ENCODE results near the gene C15orf62.

C15orf62 gene

GRCh38 chr15:40756938-40757337, 12.8 kb upstream of the C15orf62 start:
- no peak for DNase-seq

GRCh38 chr15:40759961-40760360, 9.8 kb upstream of the C15orf62 start:
- DNase-seq, result no peak

GRCh38 chr15:40762919-40763800, 6.6 kb upstream of the C15orf62 start:
- no peak for DNase-seq

- peak; percentile 77 for DNase-seq
Measured at GRCh38 chr15:40763801-40764628, 5.8 kb upstream of the C15orf62 start, which contains the start of gene GCHFR. TSS of gene GCHFR (plus strand) at chr15:40764068. CDS start at chr15:40764181, 113 bp downstream.

GRCh38 chr15:40764629-40765103, 5.1 kb upstream of the C15orf62 start:
- DNase-seq, result no peak

GRCh38 chr15:40766194-40766815, 3.5 kb upstream of the C15orf62 start:
- DNase-seq, result no peak

- no peak for DNase-seq
Measured at GRCh38 chr15:40766906-40767837, 2.6 kb upstream of the C15orf62 start.

- DNase-seq, result no peak
Measured at GRCh38 chr15:40767838-40768500, 1.8 kb upstream of the C15orf62 start.

- DNase-seq, result no peak
Measured at GRCh38 chr15:40768521-40769273, 1.1 kb upstream of the C15orf62 start.

GRCh38 chr15:40770147-40770721, 454 bp downstream of the C15orf62 start:
- no peak for DNase-seq

- DNase-seq, result no peak
Measured at GRCh38 chr15:40771242-40771641, 1.5 kb downstream of the C15orf62 start.

GRCh38 chr15:40772014-40772413, 2.2 kb downstream of the C15orf62 start:
- no peak for DNase-seq

- DNase-seq, result no peak
Measured at GRCh38 chr15:40773496-40773895, 3.7 kb downstream of the C15orf62 start.

GRCh38 chr15:40773902-40774301, 4.1 kb downstream of the C15orf62 start:
- DNase-seq, result no peak

GRCh38 chr15:40775007-40775406, 5.2 kb downstream of the C15orf62 start:
- no peak for DNase-seq

- DNase-seq, result no peak
Measured at GRCh38 chr15:40775740-40776536, 6.2 kb downstream of the C15orf62 start.

GRCh38 chr15:40776537-40777141, 6.9 kb downstream of the C15orf62 start:
- no peak for DNase-seq

GRCh38 chr15:40782609-40783227, 12.9 kb downstream of the C15orf62 start:
- DNase-seq, result no peak

Measured in 8988T (cell line).